Progenitor cell of endocrine pancreas (in vitro differentiated cells): Measurements from ENCODE around the gene RAB29. TPM values are rescaled to one million over a fixed set of nuclear protein-coding genes. Genes with fewer than 3 reads are reported as not detected.
"Not testable (repeated sequence)": the region's sequence is repeated elsewhere in the genome, so short reads cannot be mapped to it uniquely, and the experiment has no call there.

Experiments
- DNase-seq: peaks from one replicate; pipeline ENCODE4 v3.0.0; 2021; ENCODE audit warnings: low spot score; ENCODE audit not compliant: unreplicated experiment
- H3K27ac Mint-ChIP-seq: 2 replicates; pipeline ENCODE4 v1.8.0; 2021; ENCODE audit warnings: mild to moderate bottlenecking, moderate library complexity, mixed read lengths
- H3K27me3 Mint-ChIP-seq: 2 replicates; pipeline ENCODE4 v1.8.0; 2021; ENCODE audit warnings: mixed read lengths
- H3K36me3 Mint-ChIP-seq: 2 replicates; pipeline ENCODE4 v1.8.0; 2022; ENCODE audit warnings: mixed read lengths; ENCODE audit not compliant: insufficient read depth
- H3K4me1 Mint-ChIP-seq: 2 replicates; pipeline ENCODE4 v1.8.0; 2021; ENCODE audit warnings: low read depth, mixed read lengths
- H3K4me3 Mint-ChIP-seq: 2 replicates; pipeline ENCODE4 v1.8.0; 2021; ENCODE audit warnings: low read depth, mild to moderate bottlenecking, moderate library complexity, mixed read lengths
- H3K9me3 Mint-ChIP-seq: 2 replicates; pipeline ENCODE4 v1.8.0; 2021; ENCODE audit warnings: low read depth, mixed read lengths
- total RNA-seq: library from RNA; stranded (reverse); gene quantifications from 2 replicates; pipeline ENCODE4 v1.2.1, GENCODE V29; 2021
- TF ChIP-seq, protein P1 (sequence below): fragments of 200-600 bp; sonication (generic); IDR thresholded peaks from one replicate; pipeline ENCODE4 v1.5.0; 2021; ENCODE audit warnings: antibody characterized with exemption, mild to moderate bottlenecking; ENCODE audit not compliant: unreplicated experiment

RAB29 gene
- total RNA-seq, 1 donor from 2014 or later = 7.5 TPM

DNA sequence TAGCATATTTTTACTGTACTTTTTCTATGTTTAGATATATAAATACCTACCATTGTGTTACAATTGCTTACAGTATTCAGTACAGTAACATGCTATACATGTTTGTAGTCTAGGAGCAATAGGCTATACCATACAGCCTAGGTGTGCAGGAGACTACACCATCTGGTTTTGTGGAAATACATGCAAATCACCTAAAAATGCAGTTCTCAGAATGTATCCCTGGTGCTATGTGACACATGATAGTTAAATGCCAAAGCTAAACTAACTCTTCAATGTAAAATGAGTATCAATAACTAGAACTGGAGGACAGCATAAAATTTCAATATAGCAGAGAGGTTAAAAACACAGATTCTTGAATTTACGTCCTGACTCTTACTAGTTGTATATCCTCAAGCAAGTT lies 40.1 kb downstream of the RAB29 start:
- Mint-ChIP-seq H3K4me1 (peaks cover 5% of the 10 kb centered on the region), H3K36me3 (peaks cover 12% of the 10 kb centered on the region), H3K9me3 (no peaks in the 10 kb centered on the region), H3K4me3 (no peak overlapping the region), H3K27me3 (no peaks in the 10 kb centered on the region), H3K27ac (no peak overlapping the region)
- TF ChIP-seq, protein P1, sequence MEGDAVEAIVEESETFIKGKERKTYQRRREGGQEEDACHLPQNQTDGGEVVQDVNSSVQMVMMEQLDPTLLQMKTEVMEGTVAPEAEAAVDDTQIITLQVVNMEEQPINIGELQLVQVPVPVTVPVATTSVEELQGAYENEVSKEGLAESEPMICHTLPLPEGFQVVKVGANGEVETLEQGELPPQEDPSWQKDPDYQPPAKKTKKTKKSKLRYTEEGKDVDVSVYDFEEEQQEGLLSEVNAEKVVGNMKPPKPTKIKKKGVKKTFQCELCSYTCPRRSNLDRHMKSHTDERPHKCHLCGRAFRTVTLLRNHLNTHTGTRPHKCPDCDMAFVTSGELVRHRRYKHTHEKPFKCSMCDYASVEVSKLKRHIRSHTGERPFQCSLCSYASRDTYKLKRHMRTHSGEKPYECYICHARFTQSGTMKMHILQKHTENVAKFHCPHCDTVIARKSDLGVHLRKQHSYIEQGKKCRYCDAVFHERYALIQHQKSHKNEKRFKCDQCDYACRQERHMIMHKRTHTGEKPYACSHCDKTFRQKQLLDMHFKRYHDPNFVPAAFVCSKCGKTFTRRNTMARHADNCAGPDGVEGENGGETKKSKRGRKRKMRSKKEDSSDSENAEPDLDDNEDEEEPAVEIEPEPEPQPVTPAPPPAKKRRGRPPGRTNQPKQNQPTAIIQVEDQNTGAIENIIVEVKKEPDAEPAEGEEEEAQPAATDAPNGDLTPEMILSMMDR = no peak
- no peak for DNase-seq

DNA sequence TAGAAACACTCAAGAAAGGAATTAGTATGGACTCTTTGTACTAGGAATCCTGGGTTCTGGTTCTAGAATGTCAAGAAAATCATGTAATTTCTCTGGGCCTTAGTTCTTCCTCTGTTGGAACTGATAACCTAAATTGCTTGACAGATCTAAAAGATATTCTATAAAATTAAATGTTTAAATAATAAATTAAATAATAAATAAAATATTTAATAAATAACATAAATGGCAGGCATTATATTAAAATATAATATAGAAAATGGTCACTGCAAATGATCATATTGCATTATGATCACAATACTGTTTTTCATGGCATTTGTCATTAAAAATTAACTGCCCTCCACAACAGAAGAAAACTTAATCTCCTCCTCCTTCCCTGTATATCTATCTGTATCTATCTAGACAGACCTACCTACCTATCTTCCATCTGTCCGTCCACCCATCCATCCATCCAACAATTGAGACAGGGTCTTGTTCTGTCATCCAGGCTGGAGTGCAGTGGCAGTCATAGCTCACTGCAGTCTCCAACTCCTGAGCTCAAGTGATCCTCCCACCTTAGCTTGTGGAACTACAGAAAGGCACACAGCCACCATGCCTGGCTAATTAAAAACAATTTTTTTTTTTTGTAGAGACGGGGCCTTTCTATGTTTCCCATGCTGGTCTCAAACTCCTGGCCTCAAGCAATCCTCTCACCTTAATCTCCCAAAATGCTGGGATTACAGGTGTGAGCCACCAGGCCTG lies 41.7 kb downstream of the RAB29 start:
- no peak for DNase-seq
- Mint-ChIP-seq H3K4me3 (no peak overlapping the region), H3K9me3 (no peaks in the 10 kb centered on the region), H3K27me3 (no peaks in the 10 kb centered on the region), H3K27ac (no peak overlapping the region), H3K4me1 (peaks cover 2% of the 10 kb centered on the region), H3K36me3 (peaks cover 9% of the 10 kb centered on the region)
- TF ChIP-seq, protein P1 = no peak

DNA sequence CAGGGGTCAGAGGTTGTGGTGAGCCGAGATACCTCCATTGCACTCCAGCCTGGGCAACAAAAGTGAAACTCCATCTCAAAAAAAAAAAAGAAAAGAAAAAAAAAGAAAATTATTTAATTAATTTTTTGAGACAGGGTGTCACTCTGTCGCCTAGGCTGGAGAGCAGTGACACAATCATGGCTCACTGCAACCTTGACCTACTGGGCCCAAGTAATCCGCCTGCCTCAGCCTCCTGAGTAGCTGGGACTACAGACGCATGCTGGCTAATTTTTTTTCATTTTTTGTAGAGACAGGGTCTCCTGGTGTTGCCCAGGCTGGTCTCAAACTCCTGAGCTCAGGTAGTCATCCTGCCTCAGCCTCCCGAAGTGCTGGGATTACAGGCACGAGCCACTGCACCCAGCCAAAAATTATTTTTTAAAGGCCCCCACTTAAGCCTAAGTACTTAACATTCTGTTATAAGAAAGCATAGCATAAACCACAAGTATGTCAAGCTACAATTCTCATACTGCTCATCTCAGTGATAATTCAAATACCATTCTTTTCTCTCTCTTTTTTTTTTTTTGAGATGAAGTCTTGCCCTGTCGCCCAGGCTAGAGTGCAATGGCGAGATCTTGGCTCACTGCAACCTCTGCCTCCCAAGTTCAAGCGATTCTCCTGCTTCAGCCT lies 45.2 kb downstream of the RAB29 start:
- Mint-ChIP-seq H3K27ac (peak overlapping the region; percentile 63), H3K27me3 (no peaks in the 10 kb centered on the region), H3K9me3 (no peaks in the 10 kb centered on the region), H3K4me3 (no peak overlapping the region), H3K36me3 (peaks cover 12% of the 10 kb centered on the region), H3K4me1 (no peaks in the 10 kb centered on the region)
- DNase-seq = no peak
- TF ChIP-seq, protein P1 = no peak

GRCh38 chr1:205726619-205727125 lies 48.6 kb downstream of the RAB29 start:
- H3K27ac Mint-ChIP-seq = peak overlapping the region; percentile 13
- no peaks in the 10 kb centered on the region for H3K4me1 Mint-ChIP-seq
- no peaks in the 10 kb centered on the region for H3K27me3 Mint-ChIP-seq
- TF ChIP-seq, protein P1 = no peak
- no peak for DNase-seq
- no peak overlapping the region for H3K4me3 Mint-ChIP-seq
- peaks cover 18% of the 10 kb centered on the region for H3K36me3 Mint-ChIP-seq
- H3K9me3 Mint-ChIP-seq = no peaks in the 10 kb centered on the region

DNA sequence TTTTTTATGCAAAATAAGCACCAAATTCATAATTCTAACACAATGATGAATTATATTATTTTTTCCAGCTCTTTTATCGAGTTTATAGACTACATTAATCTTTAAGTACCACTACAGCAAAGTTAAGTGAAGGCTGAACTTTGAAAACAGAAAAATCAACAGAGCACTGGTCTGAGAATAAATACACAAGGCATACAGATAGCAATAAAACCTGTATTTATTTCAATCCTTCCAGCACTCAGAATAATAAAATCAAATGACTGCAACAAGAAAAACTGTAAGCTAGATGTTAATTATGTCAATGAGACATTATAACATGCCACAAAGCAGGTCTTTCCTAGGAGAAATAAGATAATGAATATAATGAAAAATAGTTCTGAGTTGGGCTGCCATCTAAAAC lies 49.8 kb downstream of the RAB29 start:
- TF ChIP-seq, protein P1 = no peak
- Mint-ChIP-seq H3K27me3 (no peaks in the 10 kb centered on the region), H3K9me3 (no peaks in the 10 kb centered on the region), H3K36me3 (peaks cover 19% of the 10 kb centered on the region), H3K4me3 (no peak overlapping the region), H3K4me1 (no peaks in the 10 kb centered on the region), H3K27ac (peak overlapping the region; percentile 37)
- no peak for DNase-seq

DNA sequence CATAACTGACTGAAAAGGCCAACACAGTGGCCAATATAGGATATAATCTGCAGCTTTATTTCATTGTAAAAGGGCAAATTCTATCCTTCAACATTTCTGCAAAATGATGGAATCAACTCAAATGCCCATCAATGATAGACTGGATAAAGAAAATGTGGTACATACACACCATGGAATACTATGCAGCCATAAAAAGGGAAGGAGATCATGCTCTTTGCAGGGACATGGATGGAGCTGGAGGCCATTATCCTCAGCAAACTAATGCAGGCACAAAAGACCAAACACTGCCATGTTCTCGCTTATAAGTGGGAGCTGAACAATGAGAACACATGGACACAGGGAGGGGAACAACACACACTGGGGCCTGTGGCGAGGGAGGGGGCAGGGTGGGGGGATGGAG lies 54.5 kb downstream of the RAB29 start:
- not testable (repeated sequence) for DNase-seq, H3K27me3 Mint-ChIP-seq, H3K27ac Mint-ChIP-seq, H3K9me3 Mint-ChIP-seq, H3K4me3 Mint-ChIP-seq
- Mint-ChIP-seq H3K36me3 (peaks cover 38% of the 10 kb centered on the region), H3K4me1 (peaks cover 24% of the 10 kb centered on the region)
